GM12891 (cell line): ENCODE results near the gene ZNF236.

ENCODE experiments used
- POLR2A ChIP-seq: IDR thresholded peaks from 2 replicates; pipeline ENCODE4 v1.6.1; 2011; ENCODE audit warnings: low read depth, low read length, control low read depth
- POU2F2 ChIP-seq: IDR thresholded peaks from 2 replicates; pipeline ENCODE4 v1.6.1; 2011; ENCODE audit warnings: low read depth, mild to moderate bottlenecking, control low read depth, low read length, moderate library complexity

DNA sequence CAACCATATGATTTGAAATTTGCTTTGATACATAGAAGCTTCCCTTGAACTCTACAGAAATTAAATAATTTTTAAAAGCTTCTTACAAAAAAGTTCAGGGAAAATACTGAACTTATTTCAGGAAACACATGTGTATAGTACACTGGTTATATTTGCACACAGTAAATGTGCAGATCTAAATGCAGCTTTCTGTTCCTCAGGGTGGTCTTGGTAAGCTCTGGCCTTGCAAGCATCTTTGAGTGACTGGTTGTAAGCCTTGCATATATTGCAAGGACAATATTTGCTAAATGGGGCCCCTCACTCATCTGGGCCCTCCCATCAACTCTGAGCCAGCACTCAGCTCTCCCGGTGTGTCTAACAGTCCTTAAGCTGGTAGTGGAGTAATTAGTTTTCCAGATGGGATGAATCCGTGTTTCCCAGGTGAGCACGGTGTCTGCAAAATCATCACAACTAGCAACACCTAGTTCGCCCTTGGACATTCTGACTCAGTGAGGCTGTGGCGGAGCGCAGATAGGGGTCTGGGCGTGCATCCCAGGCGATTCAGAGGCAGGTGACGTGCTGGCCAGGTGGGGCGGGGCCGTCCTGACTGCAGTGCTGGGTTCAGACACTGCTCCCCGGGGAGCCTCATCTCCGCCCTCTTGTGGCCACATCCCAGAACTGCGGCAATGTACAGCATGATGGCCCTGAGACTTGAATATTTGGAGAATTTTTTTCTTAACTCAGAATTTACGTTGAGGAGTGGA lies 160.7 kb downstream of the ZNF236 start:
- TF ChIP-seq POLR2A (no peak), POU2F2 (0 out of 2 replicates have a peak, but pooled peaks have one; percentile 32)
